Measurements from ENCODE around the gene NFKBIB.
"Not testable (repeated sequence)": the region's sequence is repeated elsewhere in the genome, so short reads cannot be mapped to it uniquely, and the experiment has no call there.

The NFKBIB gene

DNA sequence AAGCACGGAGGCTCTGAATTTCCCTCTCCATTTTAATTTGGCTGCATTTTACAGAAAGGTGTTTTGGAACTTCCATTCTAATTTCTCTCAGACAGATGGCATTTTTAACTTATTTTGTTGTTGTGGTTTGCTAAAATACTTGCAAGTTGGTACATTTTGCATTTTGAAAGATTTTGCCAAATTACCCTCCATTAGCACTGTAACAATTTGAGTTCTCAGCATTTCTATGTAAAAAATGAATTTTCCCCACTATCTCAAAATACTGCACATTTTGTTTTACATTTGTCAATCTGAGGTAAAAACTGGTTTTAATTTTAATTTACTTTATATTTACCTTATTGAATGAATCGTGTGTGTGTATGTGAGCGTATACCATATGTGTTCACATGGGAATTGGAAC lies 43.0 kb upstream of the NFKBIB start:
- DNase-seq (ENCODE audit: low read depth), result no peak
- TF ChIP-seq, protein P1, sequence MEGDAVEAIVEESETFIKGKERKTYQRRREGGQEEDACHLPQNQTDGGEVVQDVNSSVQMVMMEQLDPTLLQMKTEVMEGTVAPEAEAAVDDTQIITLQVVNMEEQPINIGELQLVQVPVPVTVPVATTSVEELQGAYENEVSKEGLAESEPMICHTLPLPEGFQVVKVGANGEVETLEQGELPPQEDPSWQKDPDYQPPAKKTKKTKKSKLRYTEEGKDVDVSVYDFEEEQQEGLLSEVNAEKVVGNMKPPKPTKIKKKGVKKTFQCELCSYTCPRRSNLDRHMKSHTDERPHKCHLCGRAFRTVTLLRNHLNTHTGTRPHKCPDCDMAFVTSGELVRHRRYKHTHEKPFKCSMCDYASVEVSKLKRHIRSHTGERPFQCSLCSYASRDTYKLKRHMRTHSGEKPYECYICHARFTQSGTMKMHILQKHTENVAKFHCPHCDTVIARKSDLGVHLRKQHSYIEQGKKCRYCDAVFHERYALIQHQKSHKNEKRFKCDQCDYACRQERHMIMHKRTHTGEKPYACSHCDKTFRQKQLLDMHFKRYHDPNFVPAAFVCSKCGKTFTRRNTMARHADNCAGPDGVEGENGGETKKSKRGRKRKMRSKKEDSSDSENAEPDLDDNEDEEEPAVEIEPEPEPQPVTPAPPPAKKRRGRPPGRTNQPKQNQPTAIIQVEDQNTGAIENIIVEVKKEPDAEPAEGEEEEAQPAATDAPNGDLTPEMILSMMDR (conservative IDR thresholded peaks at IDR 0.05; ENCODE audit: low read depth, low read length), result no peak
- H3K4me3 ChIP-seq (ENCODE audit: low read length), result no peak overlapping the region

DNA sequence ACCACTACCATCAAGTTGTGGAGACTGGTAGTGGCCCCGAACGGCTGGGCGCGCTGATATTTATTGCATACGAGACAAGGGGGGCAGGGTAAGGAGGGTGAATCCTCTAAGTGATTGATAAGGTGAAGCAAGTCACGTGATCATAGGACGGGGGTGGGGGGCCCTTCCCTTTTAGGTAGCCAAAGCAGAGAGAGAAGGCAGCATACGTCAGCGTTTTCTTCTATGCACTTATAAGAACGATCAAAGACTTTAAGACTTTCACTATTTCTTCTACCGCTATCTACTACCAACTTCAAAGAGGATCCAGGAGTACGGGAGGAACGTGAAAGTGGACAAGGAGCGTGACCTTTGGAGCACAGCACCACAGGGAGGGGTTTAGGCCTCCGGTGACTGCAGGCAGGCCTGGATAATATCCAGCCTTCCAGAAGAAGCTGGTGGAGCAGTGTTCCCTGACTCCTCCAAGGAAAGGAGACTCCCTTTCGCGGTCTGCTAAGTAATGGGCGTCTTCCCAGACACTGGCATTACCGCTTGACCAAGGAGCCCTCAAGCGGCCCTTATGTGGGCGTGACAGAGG lies 40.1 kb upstream of the NFKBIB start:
- not testable (repeated sequence) for DNase-seq (ENCODE audit: low read depth); H3K4me3 ChIP-seq (ENCODE audit: low read length)

DNA sequence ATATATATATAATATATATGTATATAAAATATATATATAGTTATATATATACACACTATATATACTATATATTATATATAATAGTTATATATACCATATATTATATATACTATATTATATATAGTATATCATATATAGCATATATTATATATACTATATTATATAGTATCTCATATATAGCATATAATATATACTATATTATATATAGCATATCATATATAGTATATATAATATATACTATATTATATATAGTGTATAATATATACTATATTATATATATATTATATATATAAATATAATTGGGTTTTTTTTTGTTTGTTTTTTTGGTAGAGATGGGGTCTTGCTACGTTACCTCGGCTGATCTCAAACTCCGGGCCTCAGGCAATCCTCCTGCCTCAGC lies 38.4 kb upstream of the NFKBIB start:
- TF ChIP-seq, protein P1 (conservative IDR thresholded peaks at IDR 0.05; ENCODE audit: low read depth, low read length), result no peak
- H3K4me3 ChIP-seq (ENCODE audit: low read length), result no peak overlapping the region
- no peak for DNase-seq (ENCODE audit: low read depth)

DNA sequence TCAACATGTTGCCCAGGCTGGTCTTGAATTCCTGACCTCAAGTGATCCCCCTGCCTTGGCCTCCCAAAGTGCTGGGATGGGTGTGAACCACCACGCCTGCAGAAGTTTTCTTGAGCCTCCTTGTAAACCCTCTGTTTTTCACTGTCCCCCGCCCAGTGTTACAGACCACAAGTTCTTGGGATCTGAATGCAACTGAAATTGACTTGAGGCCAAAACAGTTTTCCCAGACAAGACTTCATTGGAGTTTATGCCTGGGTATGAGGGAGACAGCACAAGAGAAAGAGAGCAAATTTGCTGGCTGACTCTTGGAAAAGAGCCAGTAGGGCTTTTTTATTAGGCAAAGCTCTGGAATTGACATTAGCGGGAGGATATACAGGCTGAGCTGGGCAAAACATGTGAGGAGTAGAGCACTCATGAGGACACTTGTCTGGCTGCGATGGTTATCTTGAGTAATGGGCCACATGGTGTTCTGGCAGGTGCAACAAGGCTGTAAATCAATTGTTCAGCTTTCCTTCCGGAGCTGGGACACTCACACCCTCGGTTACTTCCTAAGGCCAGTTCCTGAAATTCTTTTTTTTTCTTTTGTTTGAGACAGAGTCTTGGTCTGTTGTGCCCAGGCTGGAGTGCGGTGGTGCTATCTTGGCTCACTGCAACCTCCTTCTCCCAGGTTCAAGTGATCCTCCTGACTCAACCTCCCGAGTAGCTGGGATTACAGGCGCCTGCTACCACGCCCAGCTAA lies 37.3 kb upstream of the NFKBIB start:
- peak; percentile 64 for DNase-seq (ENCODE audit: low read depth)
- H3K4me3 ChIP-seq (ENCODE audit: low read length), result no peak overlapping the region
- TF ChIP-seq, protein P1 (conservative IDR thresholded peaks at IDR 0.05; ENCODE audit: low read depth, low read length), result no peak

DNA sequence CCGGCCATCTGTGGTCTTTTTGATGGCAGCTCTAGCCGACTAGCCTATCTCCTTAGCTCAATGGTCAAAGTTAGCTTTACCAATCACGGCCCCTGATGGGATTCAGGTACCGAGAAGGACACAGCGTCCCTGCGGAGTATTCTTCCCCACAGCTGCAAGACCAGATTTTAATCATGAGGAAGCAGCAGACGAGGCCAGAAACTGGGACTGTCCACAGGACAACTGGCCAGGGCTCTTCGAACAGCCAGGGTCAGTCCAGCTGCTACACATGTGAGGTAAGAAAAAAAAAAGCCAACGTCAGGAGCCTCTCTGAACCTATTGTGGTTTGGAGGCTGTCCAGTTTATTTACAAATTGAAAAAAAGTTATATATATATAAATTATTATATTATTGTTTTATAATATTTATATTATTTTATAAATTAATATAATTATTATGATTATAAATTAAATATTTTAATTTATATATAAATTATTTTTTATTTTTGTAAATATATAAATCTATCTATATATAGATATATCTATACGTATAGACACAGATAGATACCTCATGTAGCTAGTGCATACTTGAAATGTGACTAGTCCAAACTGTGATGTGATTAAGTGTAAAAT lies 32.5 kb upstream of the NFKBIB start:
- no peak for DNase-seq (ENCODE audit: low read depth)
- TF ChIP-seq, protein P1 (conservative IDR thresholded peaks at IDR 0.05; ENCODE audit: low read depth, low read length), result no peak
- H3K4me3 ChIP-seq (ENCODE audit: low read length), result no peak overlapping the region

DNA sequence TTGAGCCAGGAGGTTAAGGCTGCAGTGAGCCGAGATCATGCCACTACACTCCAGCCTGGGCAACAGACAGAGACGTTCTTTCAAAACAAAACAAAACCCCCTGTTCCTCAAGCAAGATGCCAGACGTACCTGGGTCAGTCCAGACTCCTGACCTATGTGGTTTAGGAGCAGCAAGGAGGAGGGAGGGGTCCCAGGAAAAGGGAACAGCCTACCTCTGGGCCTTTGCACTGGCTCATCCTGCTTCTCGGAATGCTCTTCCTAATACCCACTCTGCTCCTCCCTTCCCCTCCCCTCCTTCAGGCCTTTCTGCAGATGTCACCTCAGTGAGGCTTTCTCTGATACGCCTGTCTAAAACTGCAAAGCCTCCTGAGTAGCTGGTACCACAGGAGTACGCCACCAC lies 31.2 kb upstream of the NFKBIB start:
- DNase-seq (ENCODE audit: low read depth), result no peak
- TF ChIP-seq, protein P1 (conservative IDR thresholded peaks at IDR 0.05; ENCODE audit: low read depth, low read length), result no peak
- H3K4me3 ChIP-seq (ENCODE audit: low read length), result no peak overlapping the region

DNA sequence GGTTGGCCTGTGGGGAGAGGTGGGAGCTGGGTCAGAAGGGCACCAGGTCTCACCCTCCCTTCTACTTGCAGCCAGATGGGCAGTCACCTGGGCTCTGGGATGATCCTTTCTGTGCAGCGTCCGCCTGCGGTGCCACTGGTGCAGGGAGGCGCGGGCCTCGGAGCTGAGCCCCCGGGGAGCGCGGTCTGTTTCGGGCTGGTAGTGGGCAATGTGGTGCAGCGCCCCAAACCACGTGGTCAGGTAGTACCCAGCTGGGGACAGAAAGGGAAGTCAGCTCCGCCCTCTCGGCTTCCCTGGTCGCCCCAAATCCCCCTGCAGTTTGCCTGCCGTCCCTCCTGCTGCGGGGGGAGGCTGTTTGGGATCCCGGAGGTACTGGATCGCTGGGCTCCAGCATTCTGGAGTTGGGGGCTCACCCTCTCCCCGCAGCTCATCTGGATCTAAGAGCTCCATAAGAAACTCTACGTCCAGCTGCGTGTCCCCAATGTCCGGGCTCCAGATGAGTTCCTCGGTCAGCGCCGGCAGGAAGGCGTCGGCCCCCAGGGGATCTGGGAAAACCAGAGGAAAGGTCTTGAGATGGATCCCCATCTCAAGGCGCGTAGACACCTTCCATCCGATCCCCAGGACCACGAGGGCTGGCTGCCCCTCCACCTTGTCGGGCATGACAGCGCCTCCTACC lies 30.5 kb upstream of the NFKBIB start:
- DNase-seq (ENCODE audit: low read depth), result no peak
- TF ChIP-seq, protein P1 (conservative IDR thresholded peaks at IDR 0.05; ENCODE audit: low read depth, low read length), result no peak
- peak overlapping the region; percentile 48 for H3K4me3 ChIP-seq (ENCODE audit: low read length)
